ENCODE results near the gene GPS1.

GPS1 gene

GRCh38 chr17:82088838-82089722 is 37.4 kb downstream of the GPS1 start:
- H3K4me1 ChIP-seq (ENCODE audit: control insufficient read depth, low read depth, low read length), result no peaks in the 10 kb centered on the region
- H3K36me3 ChIP-seq (ENCODE audit: control insufficient read depth, low read depth, low read length), result peaks cover 95% of the 10 kb centered on the region

GRCh38 chr17:82089723-82090548 is 38.2 kb downstream of the GPS1 start:
- Histone ChIP-seq H3K27me3 (ENCODE audit: control insufficient read depth, insufficient read depth, low read length) (no peaks in the 10 kb centered on the region), H3K9ac (ENCODE audit: low read length) (no peak overlapping the region), H3K36me3 (ENCODE audit: control insufficient read depth, low read depth, low read length) (peaks cover 91% of the 10 kb centered on the region), H3K27ac (ENCODE audit: low read length) (no peak overlapping the region), H3K4me1 (ENCODE audit: control insufficient read depth, low read depth, low read length) (no peaks in the 10 kb centered on the region), H3K9me3 (ENCODE audit: control insufficient read depth, low read depth, low read length) (no peaks in the 10 kb centered on the region), H3K4me3 (ENCODE audit: low read length) (no peak overlapping the region)

More at GRCh38 chr17:82088838-82089722, 37.4 kb downstream of the GPS1 start:
- Histone ChIP-seq H3K27ac (ENCODE audit: low read length) (no peak overlapping the region), H3K27me3 (ENCODE audit: control insufficient read depth, insufficient read depth, low read length) (no peaks in the 10 kb centered on the region), H3K4me3 (ENCODE audit: low read length) (no peak overlapping the region), H3K9ac (ENCODE audit: low read length) (no peak overlapping the region), H3K9me3 (ENCODE audit: control insufficient read depth, low read depth, low read length) (no peaks in the 10 kb centered on the region)

GRCh38 chr17:82090549-82091263 is 39.0 kb downstream of the GPS1 start:
- Histone ChIP-seq H3K9me3 (ENCODE audit: control insufficient read depth, low read depth, low read length) (no peaks in the 10 kb centered on the region), H3K9ac (ENCODE audit: low read length) (no peak overlapping the region), H3K27ac (ENCODE audit: low read length) (no peak overlapping the region), H3K36me3 (ENCODE audit: control insufficient read depth, low read depth, low read length) (peaks cover 91% of the 10 kb centered on the region), H3K27me3 (ENCODE audit: control insufficient read depth, insufficient read depth, low read length) (no peaks in the 10 kb centered on the region), H3K4me1 (ENCODE audit: control insufficient read depth, low read depth, low read length) (no peaks in the 10 kb centered on the region), H3K4me3 (ENCODE audit: low read length) (no peak overlapping the region)

- H3K27me3 ChIP-seq (ENCODE audit: control insufficient read depth, insufficient read depth, low read length), result no peaks in the 10 kb centered on the region
- no peaks in the 10 kb centered on the region for H3K9me3 ChIP-seq (ENCODE audit: control insufficient read depth, low read depth, low read length)
- H3K4me3 ChIP-seq (ENCODE audit: low read length), result no peak overlapping the region
- no peaks in the 10 kb centered on the region for H3K4me1 ChIP-seq (ENCODE audit: control insufficient read depth, low read depth, low read length)
- H3K27ac ChIP-seq (ENCODE audit: low read length), result no peak overlapping the region
- H3K9ac ChIP-seq (ENCODE audit: low read length), result no peak overlapping the region
- peaks cover 89% of the 10 kb centered on the region for H3K36me3 ChIP-seq (ENCODE audit: control insufficient read depth, low read depth, low read length)
These were observed 39.8 kb downstream of the GPS1 start for GRCh38 chr17:82091264-82092066.

- H3K9me3 ChIP-seq (ENCODE audit: control insufficient read depth, low read depth, low read length), result no peaks in the 10 kb centered on the region
- H3K9ac ChIP-seq (ENCODE audit: low read length), result no peak overlapping the region
- no peak overlapping the region for H3K4me3 ChIP-seq (ENCODE audit: low read length)
- peaks cover 82% of the 10 kb centered on the region for H3K36me3 ChIP-seq (ENCODE audit: control insufficient read depth, low read depth, low read length)
- no peak overlapping the region for H3K27ac ChIP-seq (ENCODE audit: low read length)
- H3K27me3 ChIP-seq (ENCODE audit: control insufficient read depth, insufficient read depth, low read length), result no peaks in the 10 kb centered on the region
- no peaks in the 10 kb centered on the region for H3K4me1 ChIP-seq (ENCODE audit: control insufficient read depth, low read depth, low read length)
These were observed 40.4 kb downstream of the GPS1 start for GRCh38 chr17:82092094-82092586.

GRCh38 chr17:82092628-82092994 is 40.9 kb downstream of the GPS1 start:
- Histone ChIP-seq H3K9me3 (ENCODE audit: control insufficient read depth, low read depth, low read length) (no peaks in the 10 kb centered on the region), H3K27ac (ENCODE audit: low read length) (no peak overlapping the region), H3K36me3 (ENCODE audit: control insufficient read depth, low read depth, low read length) (peaks cover 77% of the 10 kb centered on the region)

GRCh38 chr17:82092995-82093751 is 41.5 kb downstream of the GPS1 start:
- Histone ChIP-seq H3K9me3 (ENCODE audit: control insufficient read depth, low read depth, low read length) (no peaks in the 10 kb centered on the region), H3K9ac (ENCODE audit: low read length) (no peak overlapping the region), H3K27ac (ENCODE audit: low read length) (no peak overlapping the region), H3K4me3 (ENCODE audit: low read length) (no peak overlapping the region), H3K36me3 (ENCODE audit: control insufficient read depth, low read depth, low read length) (peaks cover 72% of the 10 kb centered on the region), H3K4me1 (ENCODE audit: control insufficient read depth, low read depth, low read length) (no peaks in the 10 kb centered on the region), H3K27me3 (ENCODE audit: control insufficient read depth, insufficient read depth, low read length) (no peaks in the 10 kb centered on the region)

More at GRCh38 chr17:82092628-82092994, 40.9 kb downstream of the GPS1 start:
- no peak overlapping the region for H3K4me3 ChIP-seq (ENCODE audit: low read length)
- H3K9ac ChIP-seq (ENCODE audit: low read length), result no peak overlapping the region
- H3K4me1 ChIP-seq (ENCODE audit: control insufficient read depth, low read depth, low read length), result no peaks in the 10 kb centered on the region
- no peaks in the 10 kb centered on the region for H3K27me3 ChIP-seq (ENCODE audit: control insufficient read depth, insufficient read depth, low read length)

GRCh38 chr17:82094931-82095776 is 43.5 kb downstream of the GPS1 start:
- H3K4me3 ChIP-seq (ENCODE audit: low read length), result no peak overlapping the region
- peaks cover 7% of the 10 kb centered on the region for H3K4me1 ChIP-seq (ENCODE audit: control insufficient read depth, low read depth, low read length)
- peaks cover 52% of the 10 kb centered on the region for H3K36me3 ChIP-seq (ENCODE audit: control insufficient read depth, low read depth, low read length)
- no peak overlapping the region for H3K27ac ChIP-seq (ENCODE audit: low read length)
- no peaks in the 10 kb centered on the region for H3K27me3 ChIP-seq (ENCODE audit: control insufficient read depth, insufficient read depth, low read length)
- H3K9me3 ChIP-seq (ENCODE audit: control insufficient read depth, low read depth, low read length), result no peaks in the 10 kb centered on the region
- H3K9ac ChIP-seq (ENCODE audit: low read length), result no peak overlapping the region

- Histone ChIP-seq H3K27me3 (ENCODE audit: control insufficient read depth, insufficient read depth, low read length) (no peaks in the 10 kb centered on the region), H3K27ac (ENCODE audit: low read length) (no peak overlapping the region), H3K4me1 (ENCODE audit: control insufficient read depth, low read depth, low read length) (peaks cover 7% of the 10 kb centered on the region), H3K9me3 (ENCODE audit: control insufficient read depth, low read depth, low read length) (no peaks in the 10 kb centered on the region), H3K36me3 (ENCODE audit: control insufficient read depth, low read depth, low read length) (peaks cover 44% of the 10 kb centered on the region), H3K4me3 (ENCODE audit: low read length) (peak overlapping the region; percentile 75), H3K9ac (ENCODE audit: low read length) (no peak overlapping the region)
These were observed 44.3 kb downstream of the GPS1 start for GRCh38 chr17:82095777-82096708.

All from iPS-18a (cell line).